Prostate gland (tissue), 2 donors: Measurements from ENCODE around the gene ABCC3. TPM values are rescaled to one million over a fixed set of nuclear protein-coding genes. Genes with fewer than 3 reads are reported as not detected.

ENCODE experiments used
- DNase-seq: peaks from one replicate; pipeline ENCODE4 v3.0.0-alpha.2; 2019; ENCODE audit warnings: low spot score
- H3K27ac ChIP-seq, 2 donors: fragments of 200-600 bp; sonication (generic); 2 replicates each; pipeline ENCODE4 v1.5.1; 2017 to 2019
- H3K27me3 ChIP-seq: fragments of 200-600 bp; sonication (generic); replicated peaks from 2 replicates; pipeline ENCODE4 v1.5.1; 2019; ENCODE audit not compliant: insufficient read depth
- H3K36me3 ChIP-seq, 2 donors: fragments of 200-600 bp; sonication (generic); 1 replicate in 1 of 2; 2 replicates in 1 of 2; pipeline versions ENCODE4 v1.5.1 to v1.8.1; 2017 to 2019
- H3K4me1 ChIP-seq: fragments of 200-600 bp; sonication (generic); replicated peaks from 2 replicates; pipeline ENCODE4 v1.5.1; 2019
- H3K4me3 ChIP-seq, 2 donors: fragments of 200-600 bp; sonication (generic); 2 replicates each; pipeline ENCODE4 v1.5.1; 2017 to 2019
- H3K9me3 ChIP-seq: fragments of 200-600 bp; sonication (generic); 2 replicates; pipeline ENCODE4 v1.5.1; 2017
- CTCF ChIP-seq, 4 experiments: fragments of 200-600 bp in 2 of 4; fragments of 450-650 bp in 2 of 4; sonication (generic) in 2 of 4; IDR thresholded peaks; 1 replicate in 3 of 4; 2 replicates in 1 of 4; pipeline ENCODE4 v1.5.1; 2016 to 2019; ENCODE audit warnings: antibody characterized with exemption in 4 of 4, mild to moderate bottlenecking in 2 of 4, moderate library complexity in 2 of 4
- POLR2A ChIP-seq: fragments of 450-650 bp; IDR thresholded peaks from one replicate; pipeline ENCODE4 v1.6.1; 2016; ENCODE audit warnings: antibody characterized with exemption, mild to moderate bottlenecking
- POLR2AphosphoS5 ChIP-seq: sonication (generic); formaldehyde crosslinking; IDR thresholded peaks from one replicate; pipeline ENCODE4 v1.6.1; 2017; ENCODE audit warnings: antibody characterized with exemption
- WGBS: methylation state at CpG from one replicate; pipeline ENCODE4 v1.1.5; 2018; 5-methylcytosine and 5-hydroxymethylcytosine counted together
- intact Hi-C: fragments of 100-400 bp; cut with DNase I; formaldehyde crosslinking; loops from one replicate; pipeline ENCODE4 v1.14.2; 2022
- total RNA-seq, 2 donors: library from RNA; depleted of rRNA; stranded (reverse); fragments of >200 nt; gene quantifications; one replicate each; pipeline ENCODE4 v1.1.0, GENCODE V29; 2016

The ABCC3 gene
- total RNA-seq, 2 donors from 2014 or later, result 65.9 to 66.1 TPM

- no peaks in the 10 kb centered on the region for H3K36me3 ChIP-seq
- TF ChIP-seq POLR2AphosphoS5 (no peak), CTCF (IDR thresholded peaks at IDR 0.05) (no peak), POLR2A (no peak)
- no peaks in the 10 kb centered on the region for H3K9me3 ChIP-seq
- no peaks in the 10 kb centered on the region for H3K27me3 ChIP-seq
- no peak overlapping the region for H3K27ac ChIP-seq
- no peaks in the 10 kb centered on the region for H3K4me1 ChIP-seq
- no peak overlapping the region for H3K4me3 ChIP-seq
- intact Hi-C loops, result no loop called here
- DNase-seq, result no peak
- WGBS, result 94% methylated on average over 14 of the region's 14 CpGs
These were observed 32.8 kb downstream of the ABCC3 start for GRCh38 chr17:50667259-50668024.

GRCh38 chr17:50668025-50668837 lies 33.5 kb downstream of the ABCC3 start:
- Histone ChIP-seq H3K27ac (no peak overlapping the region), H3K9me3 (no peaks in the 10 kb centered on the region), H3K36me3 (no peaks in the 10 kb centered on the region), H3K4me1 (no peaks in the 10 kb centered on the region), H3K27me3 (no peaks in the 10 kb centered on the region), H3K4me3 (no peak overlapping the region)
- DNase-seq, result no peak
- no peak for TF ChIP-seq POLR2AphosphoS5
- TF ChIP-seq CTCF (IDR thresholded peaks at IDR 0.05), result no peak
- TF ChIP-seq POLR2A, result no peak
- 66% methylated on average over 8 of the region's 8 CpGs for WGBS
- intact Hi-C loops, result no loop called here

- Histone ChIP-seq H3K27me3 (no peaks in the 10 kb centered on the region), H3K9me3 (no peaks in the 10 kb centered on the region), H3K4me1 (no peaks in the 10 kb centered on the region), H3K36me3 (no peaks in the 10 kb centered on the region), H3K27ac (no peak overlapping the region), H3K4me3 (no peak overlapping the region)
- TF ChIP-seq CTCF (IDR thresholded peaks at IDR 0.05), result no peak
- TF ChIP-seq POLR2A, result no peak
- TF ChIP-seq POLR2AphosphoS5, result no peak
- no peak for DNase-seq
- 80% methylated on average over 9 of the region's 9 CpGs for WGBS
- intact Hi-C loops, result no loop called here
These were observed 34.3 kb downstream of the ABCC3 start for GRCh38 chr17:50668838-50669581.

GRCh38 chr17:50672071-50672470 lies 37.4 kb downstream of the ABCC3 start:
- H3K4me3 ChIP-seq, result no peak overlapping the region
- no peak overlapping the region for H3K27ac ChIP-seq
- 97% methylated on average over 5 of the region's 5 CpGs for WGBS
- DNase-seq, result no peak
- H3K4me1 ChIP-seq, result no peaks in the 10 kb centered on the region
- no peaks in the 10 kb centered on the region for H3K36me3 ChIP-seq
- intact Hi-C loops, result no loop called here
- H3K27me3 ChIP-seq, result no peaks in the 10 kb centered on the region
- no peak for TF ChIP-seq POLR2A
- TF ChIP-seq CTCF (IDR thresholded peaks at IDR 0.05), result no peak
- no peak for TF ChIP-seq POLR2AphosphoS5
- no peaks in the 10 kb centered on the region for H3K9me3 ChIP-seq
